ENCODE measurements around the gene ABCA13. TPM values are rescaled to one million over a fixed set of nuclear protein-coding genes. Genes with fewer than 3 reads are reported as not detected.

Gene ABCA13
- polyA plus RNA-seq, 3 donors, result 0.10 to 0.41 (median 0.37) TPM

GRCh38 chr7:48681006-48681405 is 509.7 kb downstream of the ABCA13 start:
- Histone ChIP-seq H3K4me1 (ENCODE audit: control insufficient read depth in 1 of 2, insufficient read depth in 2 of 2, low read length in 2 of 2) (no peaks in the 10 kb centered on the region), H3K27me3 (ENCODE audit: control insufficient read depth in 2 of 2, insufficient read depth in 2 of 2, low read length in 2 of 2) (no peaks in the 10 kb centered on the region), H2AFZ (ENCODE audit: insufficient read depth, low read depth, low read length, poor library complexity, severe bottlenecking) (no peak overlapping the region), H4K20me1 (ENCODE audit: insufficient read depth, low read length) (no peaks in the 10 kb centered on the region), H3K36me3 (replicated peaks in 1 of 2; ENCODE audit: control insufficient read depth in 1 of 2, insufficient read depth in 2 of 2, low read length in 2 of 2) (no peaks in the 10 kb centered on the region), H3K27ac (ENCODE audit: low read depth in 1 of 2, low read length in 2 of 2) (no peak overlapping the region), H3K9ac (ENCODE audit: insufficient read depth, low read length, poor library complexity, severe bottlenecking) (no peak overlapping the region), H3K4me2 (replicated peaks; ENCODE audit: extremely low read depth, low read length, poor library complexity, severe bottlenecking) (no peak overlapping the region), H3K9me3 (replicated peaks in 1 of 2; ENCODE audit: control insufficient read depth in 1 of 2, insufficient read depth in 1 of 2, low read length in 2 of 2) (peaks cover 8% of the 10 kb centered on the region in 2 donors), H3K79me2 (ENCODE audit: insufficient read depth, low read length) (no peaks in the 10 kb centered on the region), H3K4me3 (replicated peaks in 1 of 3; ENCODE audit: low read depth in 2 of 3, low read length in 3 of 3) (no peak overlapping the region)
- H3K9me3 Mint-ChIP-seq, result peaks cover 5 to 25% (median 11%) of the 10 kb centered on the region in 7 donors
- H3K4me3 Mint-ChIP-seq, result no peak overlapping the region
- no peak for TF ChIP-seq CTCF (IDR thresholded peaks at IDR 0.05)
- peaks cover 1 to 4% (median 2%) of the 10 kb centered on the region in 3 donors for H3K27me3 Mint-ChIP-seq (ENCODE audit: low read depth in 3 of 3)
- intact Hi-C loops (cut with micrococcal nuclease), result no loop called here
- no CpG with 5 or more reads among the region's 2 CpGs for WGBS (ENCODE audit: insufficient coverage)
- DNase-seq, result no peak
- H3K27ac Mint-ChIP-seq, result no peak overlapping the region
- H3K4me1 Mint-ChIP-seq, result no peaks in the 10 kb centered on the region
- no peaks in the 10 kb centered on the region for H3K36me3 Mint-ChIP-seq

- WGBS (ENCODE audit: insufficient coverage), result no CpG with 5 or more reads among the region's 1 CpG
- no peaks in the 10 kb centered on the region for H4K20me1 ChIP-seq (ENCODE audit: insufficient read depth, low read length)
- intact Hi-C loops (cut with micrococcal nuclease), result no loop called here
- DNase-seq, result peak; percentile 30 to 50 (median 50)
- H3K27ac ChIP-seq (ENCODE audit: low read depth in 1 of 2, low read length in 2 of 2), result no peak overlapping the region
- H3K4me1 ChIP-seq (ENCODE audit: control insufficient read depth in 1 of 2, insufficient read depth in 2 of 2, low read length in 2 of 2), result peaks cover 8 to 14% of the 10 kb centered on the region in 2 donors
- H3K27me3 ChIP-seq (ENCODE audit: control insufficient read depth in 2 of 2, insufficient read depth in 2 of 2, low read length in 2 of 2), result no peaks in the 10 kb centered on the region
- no peak for TF ChIP-seq CTCF (IDR thresholded peaks at IDR 0.05)
- H3K79me2 ChIP-seq (ENCODE audit: insufficient read depth, low read length), result no peaks in the 10 kb centered on the region
- Mint-ChIP-seq H3K27ac (peak overlapping the region in 1 of 7 donors; percentile 46), H3K36me3 (no peaks in the 10 kb centered on the region), H3K4me3 (no peak overlapping the region), H3K9me3 (peaks cover 1 to 7% (median 4%) of the 10 kb centered on the region in 7 donors), H3K27me3 (ENCODE audit: low read depth in 3 of 3) (peaks cover 2 to 7% (median 5%) of the 10 kb centered on the region in 3 donors), H3K4me1 (peaks cover 12% of the 10 kb centered on the region)
- no peak overlapping the region for H3K9ac ChIP-seq (ENCODE audit: insufficient read depth, low read length, poor library complexity, severe bottlenecking)
- no peak overlapping the region for H3K4me3 ChIP-seq (replicated peaks in 1 of 3; ENCODE audit: low read depth in 2 of 3, low read length in 3 of 3)
- H2AFZ ChIP-seq (ENCODE audit: insufficient read depth, low read depth, low read length, poor library complexity, severe bottlenecking), result no peak overlapping the region
- H3K4me2 ChIP-seq (replicated peaks; ENCODE audit: extremely low read depth, low read length, poor library complexity, severe bottlenecking), result no peak overlapping the region
- no peaks in the 10 kb centered on the region for H3K36me3 ChIP-seq (replicated peaks in 1 of 2; ENCODE audit: control insufficient read depth in 1 of 2, insufficient read depth in 2 of 2, low read length in 2 of 2)
- H3K9me3 ChIP-seq (replicated peaks in 1 of 2; ENCODE audit: control insufficient read depth in 1 of 2, insufficient read depth in 1 of 2, low read length in 2 of 2), result no peaks in the 10 kb centered on the region
Measured at GRCh38 chr7:48691788-48692187, 520.5 kb downstream of the ABCA13 start.

Other genes starting within 250 kb of the ABCA13 start
- under 1 TPM in 1 of 3 donors, not detected in 2; 0.19 TPM for gene PKD1L1, start 223.0 kb upstream of the ABCA13 start, polyA plus RNA-seq
- gene HUS1, start 191.8 kb upstream of the ABCA13 start, polyA plus RNA-seq, result 10 to 100 TPM; 37.7 to 45.9 (median 38.8) TPM
- gene SUN3, start 142.4 kb upstream of the ABCA13 start, polyA plus RNA-seq, result not detected
- gene C7orf57, start 135.9 kb upstream of the ABCA13 start, polyA plus RNA-seq, result under 1 TPM in 1 of 3 donors, not detected in 2; 0.05 TPM
- 100 to 1,000 TPM; 109 to 212 (median 129) TPM for gene UPP1, start 82.2 kb upstream of the ABCA13 start, polyA plus RNA-seq